GM18526 (cell line): ENCODE measurements around the gene KBTBD12.

Source experiments
- POLR2A ChIP-seq: IDR thresholded peaks from 3 replicates; pipeline ENCODE4 v1.6.1; 2011; ENCODE audit not compliant: insufficient read length; ENCODE audit errors: extremely low read depth

The KBTBD12 gene

GRCh38 chr3:127915115-127915936 lies at the start of gene KBTBD12:
Gene KBTBD12 (plus strand): TSS chr3:127915232. CDS start chr3:127923062, 7,830 bp downstream.
- TF ChIP-seq POLR2A = no peak

- TF ChIP-seq POLR2A = no peak
Observed at GRCh38 chr3:127865941-127866340, 49.1 kb upstream of the KBTBD12 start.

GRCh38 chr3:127867412-127867811 lies 47.6 kb upstream of the KBTBD12 start:
- TF ChIP-seq POLR2A = no peak

- TF ChIP-seq POLR2A = no peak
Observed at GRCh38 chr3:127867986-127868385, 47.0 kb upstream of the KBTBD12 start.

- TF ChIP-seq POLR2A = no peak
Observed at GRCh38 chr3:127870156-127870555, 44.9 kb upstream of the KBTBD12 start.

- TF ChIP-seq POLR2A = no peak
Observed at GRCh38 chr3:127881586-127881985, 33.4 kb upstream of the KBTBD12 start.

GRCh38 chr3:127884041-127884440 lies 31.0 kb upstream of the KBTBD12 start:
- no peak for TF ChIP-seq POLR2A

GRCh38 chr3:127886231-127886955 lies 28.6 kb upstream of the KBTBD12 start:
- TF ChIP-seq POLR2A = no peak

GRCh38 chr3:127886956-127887231 lies 28.1 kb upstream of the KBTBD12 start:
- TF ChIP-seq POLR2A = no peak

GRCh38 chr3:127887321-127887720 lies 27.7 kb upstream of the KBTBD12 start:
- TF ChIP-seq POLR2A = no peak

GRCh38 chr3:127888156-127888555 lies 26.9 kb upstream of the KBTBD12 start:
- no peak for TF ChIP-seq POLR2A

GRCh38 chr3:127888564-127889107 lies 26.4 kb upstream of the KBTBD12 start:
- no peak for TF ChIP-seq POLR2A

- no peak for TF ChIP-seq POLR2A
Observed at GRCh38 chr3:127889461-127889863, 25.6 kb upstream of the KBTBD12 start.

GRCh38 chr3:127889976-127890650 lies 24.9 kb upstream of the KBTBD12 start:
- TF ChIP-seq POLR2A = no peak

GRCh38 chr3:127894481-127894880 lies 20.6 kb upstream of the KBTBD12 start:
- TF ChIP-seq POLR2A = no peak

GRCh38 chr3:127899200-127899599 lies 15.8 kb upstream of the KBTBD12 start:
- TF ChIP-seq POLR2A = no peak
